AG04450 (cell line): ENCODE measurements around the gene TRAF3. TPM values are rescaled to one million over a fixed set of nuclear protein-coding genes. Genes with fewer than 3 reads are reported as not detected.
"Not testable (repeated sequence)": the region's sequence is repeated elsewhere in the genome, so short reads cannot be mapped to it uniquely, and the experiment has no call there.

Experiments used
- CTCF ChIA-PET: fragments of 300-600, 350-600 bp; formaldehyde crosslinking; extraction: SDS; loops from one replicate; lab custom pipeline; 2022; ENCODE audit warnings: antibody characterized with exemption, inconsistent platforms; lab: Charles Lee
- POLR2A ChIA-PET: fragments of 350-600 bp; formaldehyde crosslinking; extraction: SDS; loops from one replicate; lab custom pipeline; 2021; ENCODE audit warnings: antibody characterized with exemption, inconsistent platforms; lab: Yijun Ruan, JAX
- DNase-seq: peaks from one replicate; pipeline ENCODE4 v3.0.0-alpha.2; 2011; ENCODE audit warnings: low read depth, low spot score
- H3K27ac ChIP-seq: one replicate; pipeline ENCODE4 v1.5.1; 2012; ENCODE audit warnings: low read depth, low read length, control low read depth
- H3K27me3 ChIP-seq: one replicate; pipeline ENCODE4 v1.6.0; 2012; ENCODE audit warnings: low read length; ENCODE audit not compliant: control insufficient read depth, insufficient read depth
- H3K4me3 ChIP-seq: 2 replicates; pipeline ENCODE4 v1.5.1; 2011; ENCODE audit warnings: mild to moderate bottlenecking, low read depth, low read length, control low read depth
- H3K9me3 ChIP-seq: 2 replicates; pipeline ENCODE4 v1.5.1; 2012; ENCODE audit warnings: low read length; ENCODE audit not compliant: control insufficient read depth, insufficient read depth
- polyA plus RNA-seq: library from polyadenylated mRNA; depleted of rRNA; stranded (reverse); fragments of >200 nt; gene quantifications from 2 replicates; pipeline ENCODE4 v1.2.3, GENCODE V29; 2011
- TF ChIP-seq, protein P1 (sequence below): IDR thresholded peaks from 2 replicates; pipeline ENCODE4 v1.5.1; 2011; ENCODE audit warnings: low read depth, low read length, control low read depth, inconsistent platforms

TRAF3 gene
- polyA plus RNA-seq, 1 experiment = 24.9 TPM

GRCh38 chr14:102891111-102891510, 113.9 kb downstream of the TRAF3 start:
- Histone ChIP-seq H3K27ac (no peak overlapping the region), H3K27me3 (no peaks in the 10 kb centered on the region), H3K4me3 (no peak overlapping the region), H3K9me3 (no peaks in the 10 kb centered on the region)
- TF ChIP-seq, protein P1, sequence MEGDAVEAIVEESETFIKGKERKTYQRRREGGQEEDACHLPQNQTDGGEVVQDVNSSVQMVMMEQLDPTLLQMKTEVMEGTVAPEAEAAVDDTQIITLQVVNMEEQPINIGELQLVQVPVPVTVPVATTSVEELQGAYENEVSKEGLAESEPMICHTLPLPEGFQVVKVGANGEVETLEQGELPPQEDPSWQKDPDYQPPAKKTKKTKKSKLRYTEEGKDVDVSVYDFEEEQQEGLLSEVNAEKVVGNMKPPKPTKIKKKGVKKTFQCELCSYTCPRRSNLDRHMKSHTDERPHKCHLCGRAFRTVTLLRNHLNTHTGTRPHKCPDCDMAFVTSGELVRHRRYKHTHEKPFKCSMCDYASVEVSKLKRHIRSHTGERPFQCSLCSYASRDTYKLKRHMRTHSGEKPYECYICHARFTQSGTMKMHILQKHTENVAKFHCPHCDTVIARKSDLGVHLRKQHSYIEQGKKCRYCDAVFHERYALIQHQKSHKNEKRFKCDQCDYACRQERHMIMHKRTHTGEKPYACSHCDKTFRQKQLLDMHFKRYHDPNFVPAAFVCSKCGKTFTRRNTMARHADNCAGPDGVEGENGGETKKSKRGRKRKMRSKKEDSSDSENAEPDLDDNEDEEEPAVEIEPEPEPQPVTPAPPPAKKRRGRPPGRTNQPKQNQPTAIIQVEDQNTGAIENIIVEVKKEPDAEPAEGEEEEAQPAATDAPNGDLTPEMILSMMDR = no peak
- POLR2A ChIA-PET = interaction anchor here (0.7 kb wide), 1 partner anchor 323 kb away, joined by 3 read pairs; no protein-coding TSS in a partner anchor
- CTCF ChIA-PET = interaction anchor here (0.7 kb wide), 2 partner anchors 12 to 195 kb away, joined by 3 to 4 read pairs; no protein-coding TSS in a partner anchor
- no peak for DNase-seq

DNA sequence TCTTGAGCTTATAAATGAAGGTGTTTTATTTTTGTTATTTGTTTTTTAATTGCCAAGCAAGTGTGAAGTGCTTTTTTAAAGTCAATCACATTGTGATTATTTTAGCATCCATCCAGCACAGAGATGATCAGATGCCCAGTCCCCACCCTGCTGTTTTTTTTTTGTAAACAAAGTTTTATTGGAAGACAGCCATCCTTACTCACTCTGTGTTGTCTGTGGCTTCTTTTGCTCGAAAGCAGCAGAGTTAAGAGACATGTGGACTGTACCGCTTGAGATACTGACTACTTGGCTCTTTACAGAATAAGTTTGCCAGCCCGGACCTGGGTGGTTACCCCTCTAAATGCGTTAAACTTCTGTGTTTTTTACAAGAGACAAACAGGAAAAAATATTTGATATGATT, 114.3 kb downstream of the TRAF3 start:
- Histone ChIP-seq H3K9me3 (no peaks in the 10 kb centered on the region), H3K27me3 (no peaks in the 10 kb centered on the region), H3K4me3 (no peak overlapping the region), H3K27ac (no peak overlapping the region)
- TF ChIP-seq, protein P1 = no peak
- CTCF ChIA-PET = interaction anchor here (0.7 kb wide), 2 partner anchors 12 to 196 kb away, joined by 3 to 4 read pairs; no protein-coding TSS in a partner anchor
- peak; percentile 43 for DNase-seq
- POLR2A ChIA-PET = interaction anchor here (0.7 kb wide), 1 partner anchor 324 kb away, joined by 3 read pairs; no protein-coding TSS in a partner anchor

- Histone ChIP-seq H3K9me3 (no peaks in the 10 kb centered on the region), H3K4me3 (no peak overlapping the region), H3K27me3 (no peaks in the 10 kb centered on the region), H3K27ac (no peak overlapping the region)
- DNase-seq = no peak
- POLR2A ChIA-PET = no interaction called here
- TF ChIP-seq, protein P1 = no peak
- CTCF ChIA-PET = no interaction called here
Observed at GRCh38 chr14:102892651-102893050, 115.4 kb downstream of the TRAF3 start.

DNA sequence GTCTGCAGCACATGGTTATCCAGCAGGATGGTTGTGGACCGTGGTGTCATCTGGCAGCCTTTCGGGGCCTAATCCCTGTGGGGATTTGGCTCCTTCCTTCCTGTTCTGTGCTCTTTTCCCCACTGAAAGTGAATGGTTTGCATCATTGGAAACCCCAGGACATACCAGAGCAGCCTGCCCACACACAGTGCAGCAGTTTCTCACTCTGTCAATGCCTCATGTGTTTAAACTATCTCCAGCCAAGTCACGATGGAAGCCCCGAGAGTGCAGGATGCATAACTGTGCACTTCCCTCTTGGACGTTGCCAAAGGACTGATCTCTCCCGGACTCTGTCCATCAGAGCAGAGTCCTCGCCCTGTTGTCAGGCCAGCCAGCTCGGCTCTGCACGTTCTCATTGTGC, 116.2 kb downstream of the TRAF3 start:
- H3K27ac ChIP-seq = peak overlapping the region; percentile 75
- peak; percentile 93 for DNase-seq
- H3K9me3 ChIP-seq = no peaks in the 10 kb centered on the region
- no peaks in the 10 kb centered on the region for H3K27me3 ChIP-seq
- ChIA-PET POLR2A (interaction anchor here (1.6 kb wide), 1 partner anchor 64 kb away, joined by 5 read pairs; no protein-coding TSS in a partner anchor), CTCF (no interaction called here)
- no peak overlapping the region for H3K4me3 ChIP-seq
- TF ChIP-seq, protein P1 = no peak

GRCh38 chr14:102896735-102897134, 119.5 kb downstream of the TRAF3 start:
- H3K4me3 ChIP-seq, H3K27me3 ChIP-seq, H3K9me3 ChIP-seq, H3K27ac ChIP-seq, POLR2A ChIA-PET, DNase-seq: not testable (repeated sequence)
- CTCF ChIA-PET = interaction anchor here (1.1 to 2.0 kb wide), 2 partner anchors 122 to 201 kb away, joined by 4 to 7 read pairs; no protein-coding TSS in a partner anchor
